Measurements from ENCODE around the gene HDAC9.

GRCh38 chr7:18828260-18828993, 332.9 kb downstream of the HDAC9 start:
- TF ChIP-seq, protein P1, sequence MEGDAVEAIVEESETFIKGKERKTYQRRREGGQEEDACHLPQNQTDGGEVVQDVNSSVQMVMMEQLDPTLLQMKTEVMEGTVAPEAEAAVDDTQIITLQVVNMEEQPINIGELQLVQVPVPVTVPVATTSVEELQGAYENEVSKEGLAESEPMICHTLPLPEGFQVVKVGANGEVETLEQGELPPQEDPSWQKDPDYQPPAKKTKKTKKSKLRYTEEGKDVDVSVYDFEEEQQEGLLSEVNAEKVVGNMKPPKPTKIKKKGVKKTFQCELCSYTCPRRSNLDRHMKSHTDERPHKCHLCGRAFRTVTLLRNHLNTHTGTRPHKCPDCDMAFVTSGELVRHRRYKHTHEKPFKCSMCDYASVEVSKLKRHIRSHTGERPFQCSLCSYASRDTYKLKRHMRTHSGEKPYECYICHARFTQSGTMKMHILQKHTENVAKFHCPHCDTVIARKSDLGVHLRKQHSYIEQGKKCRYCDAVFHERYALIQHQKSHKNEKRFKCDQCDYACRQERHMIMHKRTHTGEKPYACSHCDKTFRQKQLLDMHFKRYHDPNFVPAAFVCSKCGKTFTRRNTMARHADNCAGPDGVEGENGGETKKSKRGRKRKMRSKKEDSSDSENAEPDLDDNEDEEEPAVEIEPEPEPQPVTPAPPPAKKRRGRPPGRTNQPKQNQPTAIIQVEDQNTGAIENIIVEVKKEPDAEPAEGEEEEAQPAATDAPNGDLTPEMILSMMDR (IDR thresholded peaks at IDR 0.05; ENCODE audit: insufficient read depth, low read length, poor library complexity, severe bottlenecking) = no peak
- no peak for TF ChIP-seq EZH2phosphoT487 (conservative IDR thresholded peaks at IDR 0.05; ENCODE audit: low read length)
